NCI-H2196 treated with DMSO at 0.1 percent for 48 hours (cell line): ENCODE results near the gene OR5M10.
"Not testable (repeated sequence)": the region's sequence is repeated elsewhere in the genome, so short reads cannot be mapped to it uniquely, and the experiment has no call there.

Experiments
- DNase-seq: peaks from one replicate; lab custom pipeline; 2025; ENCODE audit not compliant: unreplicated experiment; lab: John Stamatoyannopoulos, UW

Gene OR5M10

GRCh38 chr11:56577621-56578020 lies at the start of gene OR5M10:
OR5M10 (minus strand) TSS chr11:56577721; CDS start chr11:56577721, 0 bp downstream.
- no peak for DNase-seq

DNA sequence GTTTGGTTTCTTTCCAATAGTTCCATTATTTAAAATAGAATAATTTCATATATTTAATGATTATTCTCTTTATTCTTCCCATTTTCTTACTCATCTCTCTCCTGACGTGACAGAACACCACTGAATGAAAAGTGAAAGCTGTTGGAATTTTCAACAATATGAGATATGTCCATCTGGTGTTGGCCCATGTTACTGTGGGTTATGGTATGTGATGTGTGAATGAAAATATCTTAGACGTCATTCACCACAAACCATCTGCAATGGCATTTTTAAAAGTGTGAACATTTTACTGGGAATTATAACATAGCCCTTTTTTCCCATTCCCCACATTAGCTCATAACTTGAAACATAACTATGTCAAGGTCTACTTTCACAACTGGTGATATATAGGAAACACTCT lies 48.4 kb upstream of the OR5M10 start:
- no peak for DNase-seq

DNA sequence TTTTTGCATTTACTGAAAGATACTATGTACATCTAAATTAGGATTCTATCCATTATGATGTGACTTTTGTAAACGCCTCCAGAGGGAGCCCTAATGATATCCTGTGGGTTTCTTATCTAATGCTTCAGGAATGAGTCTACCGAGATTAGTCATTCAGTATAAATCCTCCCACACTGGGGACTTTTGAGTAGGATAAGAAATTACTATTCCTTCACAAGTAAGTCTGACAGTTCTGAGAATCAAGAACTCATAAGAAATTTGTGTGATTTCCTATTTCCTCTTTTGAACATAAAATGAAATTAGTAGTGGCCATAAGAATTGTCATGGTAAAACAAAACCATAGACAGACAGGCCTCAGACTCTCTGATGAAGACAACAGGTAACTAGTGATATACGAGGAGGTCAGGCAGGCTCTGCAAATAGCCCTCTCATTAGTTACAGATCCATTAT lies 47.2 kb upstream of the OR5M10 start:
- DNase-seq: no peak

GRCh38 chr11:56611174-56611573 lies 33.7 kb upstream of the OR5M10 start:
- no peak for DNase-seq

DNA sequence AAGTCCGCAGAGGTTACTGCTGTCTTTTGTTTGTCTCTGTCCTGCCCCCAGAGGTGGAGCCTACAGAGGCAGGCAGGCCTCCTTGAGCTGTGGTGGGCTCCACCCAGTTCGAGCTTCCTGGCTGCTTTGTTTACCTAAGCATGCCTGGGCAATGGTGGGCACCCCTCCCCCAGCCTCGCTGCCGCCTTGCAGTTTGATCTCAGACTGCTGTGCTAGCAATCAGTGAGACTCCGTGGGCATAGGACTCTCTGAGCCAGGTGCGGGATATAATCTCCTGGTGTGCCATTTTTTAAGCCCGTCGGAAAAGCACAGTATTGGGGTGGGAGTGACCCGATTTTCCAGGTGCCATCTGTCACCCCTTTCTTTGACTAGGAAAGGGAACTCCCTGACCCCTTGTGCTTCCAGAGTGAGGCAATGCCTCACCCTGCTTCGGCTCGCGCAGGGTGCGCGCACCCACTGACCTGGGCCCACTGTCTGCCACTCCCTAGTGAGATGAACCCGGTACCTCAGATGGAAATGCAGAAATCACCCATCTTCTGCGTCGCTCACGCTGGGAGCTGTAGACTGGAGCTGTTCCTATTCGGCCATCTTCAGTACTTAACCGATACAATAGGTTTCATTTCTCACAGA lies 14.7 kb upstream of the OR5M10 start:
- not testable (repeated sequence) for DNase-seq

DNA sequence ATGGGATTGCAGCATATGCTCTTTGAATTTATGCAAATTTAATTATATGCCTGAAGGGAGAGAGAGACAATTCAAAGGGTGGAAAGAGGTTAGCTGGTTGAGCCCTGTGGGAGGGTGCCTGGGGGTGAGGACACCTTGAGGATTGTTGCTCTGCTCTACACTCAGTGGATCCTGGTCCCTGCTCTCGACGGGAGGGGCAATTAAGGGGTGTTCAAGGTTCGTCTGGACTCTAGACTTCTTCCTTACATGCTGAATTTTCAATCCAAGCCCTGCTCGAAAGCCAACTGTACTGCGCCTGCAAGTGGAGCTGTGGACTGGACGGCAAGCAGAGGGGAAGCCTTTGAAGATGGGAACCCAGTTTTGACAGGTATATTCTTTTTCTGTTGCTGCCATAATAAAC lies 18.9 kb downstream of the OR5M10 start:
- no peak for DNase-seq

DNA sequence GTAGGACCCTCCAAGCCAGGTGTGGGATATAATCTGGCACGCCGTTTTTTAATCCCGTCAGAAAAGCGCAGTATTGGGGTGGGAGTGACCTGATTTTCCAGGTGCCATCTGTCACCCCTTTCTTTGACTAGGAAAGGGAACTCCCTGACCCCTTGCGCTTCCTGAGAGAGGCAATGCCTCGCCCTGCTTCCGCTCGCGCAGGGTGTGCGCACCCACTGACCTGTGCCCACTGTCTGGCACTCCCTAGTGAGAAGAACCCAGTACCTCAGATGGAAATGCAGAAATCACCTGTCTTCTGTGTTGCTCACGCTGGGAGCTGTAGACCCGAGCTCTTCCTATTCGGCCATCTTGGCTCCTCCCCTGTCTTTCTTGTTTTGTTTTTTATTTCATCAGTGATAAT lies 22.8 kb downstream of the OR5M10 start:
- DNase-seq: not testable (repeated sequence)

DNA sequence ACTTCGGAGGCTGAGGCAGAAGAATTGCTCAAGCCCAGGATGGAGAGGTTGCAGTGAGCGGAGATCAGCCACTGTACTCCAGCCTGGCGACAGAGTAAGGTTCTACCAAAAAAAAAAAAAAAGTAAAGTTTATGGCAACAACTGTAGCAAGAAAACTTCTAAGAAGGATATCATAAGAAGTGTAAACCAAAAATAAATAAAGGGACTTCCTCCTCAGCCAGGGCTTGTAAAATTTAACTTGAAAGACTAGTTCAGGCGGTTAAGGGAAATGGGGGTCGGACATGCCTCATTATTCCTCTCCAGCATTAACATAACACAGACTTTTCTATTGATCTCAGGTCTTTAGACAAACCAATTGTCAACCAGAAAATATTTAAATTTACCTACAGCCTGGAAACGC lies 32.0 kb downstream of the OR5M10 start:
- no peak for DNase-seq

DNA sequence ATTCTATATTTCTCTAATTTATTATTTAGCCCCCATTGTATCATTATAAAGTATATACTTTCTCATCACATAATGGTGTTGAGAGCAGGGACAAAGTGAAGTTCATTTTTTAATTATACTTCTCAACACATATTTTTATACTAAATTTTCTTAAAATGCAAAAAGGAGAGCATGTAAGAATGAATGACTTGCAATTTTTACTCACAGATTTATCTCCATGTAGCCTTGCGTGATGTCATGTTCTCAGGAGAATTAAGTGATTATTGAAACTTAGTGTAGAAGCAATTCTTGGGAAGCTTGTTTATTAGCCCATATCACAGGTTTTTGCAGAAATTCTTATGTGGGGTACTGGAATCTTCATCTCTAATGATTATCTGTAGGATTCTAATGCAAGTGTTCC lies 33.8 kb downstream of the OR5M10 start:
- DNase-seq: no peak

- no peak for DNase-seq
Observed at GRCh38 chr11:56543157-56543556, 34.4 kb downstream of the OR5M10 start, which contains the start of gene OR5M11. OR5M11 (minus strand) TSS chr11:56543257; CDS start chr11:56543257, 0 bp downstream.

- DNase-seq: no peak
Observed at GRCh38 chr11:56533054-56533740, 44.3 kb downstream of the OR5M10 start.

GRCh38 chr11:56531856-56532255 lies 45.7 kb downstream of the OR5M10 start:
- DNase-seq: no peak
